ENCODE measurements around the gene DCAF11. TPM values are rescaled to one million over a fixed set of nuclear protein-coding genes. Genes with fewer than 3 reads are reported as not detected.
A peak's percentile ranks its signal among the peaks of the same experiment; 100 is the strongest.

DCAF11 gene
- total and polyA plus RNA-seq, 2 of the 13 experiments (the other 11 are each of a cell fraction or from before 2014, with no cell fraction given) = 150 to 257 TPM

DNA sequence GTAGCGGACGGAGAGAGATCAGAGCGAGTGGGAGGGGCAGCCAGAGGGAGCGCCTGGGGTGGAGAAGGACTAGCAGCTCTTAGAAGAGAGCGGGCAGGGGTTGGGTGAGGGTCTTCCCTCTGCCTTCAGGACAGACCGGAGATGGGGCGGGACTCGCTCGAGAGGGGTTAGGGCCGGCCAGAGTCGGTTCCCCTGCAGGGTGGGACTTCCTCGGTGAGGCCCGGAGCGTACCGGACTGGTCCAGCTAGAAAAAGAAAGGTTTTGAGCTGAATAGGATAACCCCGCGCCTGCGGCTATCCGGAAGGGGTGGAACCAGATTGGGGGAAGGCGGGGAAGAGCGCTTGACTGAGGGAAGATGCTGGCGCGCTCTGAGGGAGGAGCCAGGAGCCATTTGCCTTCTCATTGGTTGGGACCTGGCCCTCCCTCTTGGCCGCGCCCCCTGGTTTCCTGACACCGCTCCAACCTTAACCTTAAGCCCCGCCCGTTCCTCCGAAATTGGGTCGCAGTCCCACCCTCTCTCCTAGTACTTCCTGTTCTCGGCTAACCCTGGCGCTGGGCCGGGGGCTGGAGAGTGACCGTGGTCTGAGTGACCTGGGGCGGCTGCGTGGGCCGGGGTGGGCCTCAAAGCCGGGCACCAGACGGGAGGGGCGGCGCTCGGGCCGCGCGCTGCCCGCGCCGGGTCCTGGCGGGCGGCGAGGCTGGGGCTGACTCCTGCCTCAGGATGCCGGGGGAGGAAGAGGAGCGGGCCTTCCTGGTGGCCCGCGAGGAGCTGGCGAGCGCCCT, 32.6 kb downstream of the DCAF11 start, which contains the start of gene RNF31 (continued):
- TF ChIP-seq, protein P1, sequence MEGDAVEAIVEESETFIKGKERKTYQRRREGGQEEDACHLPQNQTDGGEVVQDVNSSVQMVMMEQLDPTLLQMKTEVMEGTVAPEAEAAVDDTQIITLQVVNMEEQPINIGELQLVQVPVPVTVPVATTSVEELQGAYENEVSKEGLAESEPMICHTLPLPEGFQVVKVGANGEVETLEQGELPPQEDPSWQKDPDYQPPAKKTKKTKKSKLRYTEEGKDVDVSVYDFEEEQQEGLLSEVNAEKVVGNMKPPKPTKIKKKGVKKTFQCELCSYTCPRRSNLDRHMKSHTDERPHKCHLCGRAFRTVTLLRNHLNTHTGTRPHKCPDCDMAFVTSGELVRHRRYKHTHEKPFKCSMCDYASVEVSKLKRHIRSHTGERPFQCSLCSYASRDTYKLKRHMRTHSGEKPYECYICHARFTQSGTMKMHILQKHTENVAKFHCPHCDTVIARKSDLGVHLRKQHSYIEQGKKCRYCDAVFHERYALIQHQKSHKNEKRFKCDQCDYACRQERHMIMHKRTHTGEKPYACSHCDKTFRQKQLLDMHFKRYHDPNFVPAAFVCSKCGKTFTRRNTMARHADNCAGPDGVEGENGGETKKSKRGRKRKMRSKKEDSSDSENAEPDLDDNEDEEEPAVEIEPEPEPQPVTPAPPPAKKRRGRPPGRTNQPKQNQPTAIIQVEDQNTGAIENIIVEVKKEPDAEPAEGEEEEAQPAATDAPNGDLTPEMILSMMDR (CRISPR knock-in tag; IDR thresholded peaks at IDR 0.05) = no peak; the same call in 1 of the 2 replicates
- peak; percentile 26; the same call in 1 of the 2 replicates for TF ChIP-seq SMAD1 (CRISPR knock-in tag; IDR thresholded peaks at IDR 0.05; ENCODE audit: borderline replicate concordance, low read depth)
- TF ChIP-seq, protein P2, sequence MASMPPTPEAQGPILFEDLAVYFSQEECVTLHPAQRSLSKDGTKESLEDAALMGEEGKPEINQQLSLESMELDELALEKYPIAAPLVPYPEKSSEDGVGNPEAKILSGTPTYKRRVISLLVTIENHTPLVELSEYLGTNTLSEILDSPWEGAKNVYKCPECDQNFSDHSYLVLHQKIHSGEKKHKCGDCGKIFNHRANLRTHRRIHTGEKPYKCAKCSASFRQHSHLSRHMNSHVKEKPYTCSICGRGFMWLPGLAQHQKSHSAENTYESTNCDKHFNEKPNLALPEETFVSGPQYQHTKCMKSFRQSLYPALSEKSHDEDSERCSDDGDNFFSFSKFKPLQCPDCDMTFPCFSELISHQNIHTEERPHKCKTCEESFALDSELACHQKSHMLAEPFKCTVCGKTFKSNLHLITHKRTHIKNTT (CRISPR knock-in tag; IDR thresholded peaks at IDR 0.05) = 0 out of 2 replicates have a peak, but pooled peaks have one; percentile 88
- TF ChIP-seq ZNF44 (CRISPR knock-in tag; IDR thresholded peaks at IDR 0.05) = peak; percentile 24; the same call in 1 of the 2 replicates
- no peak for TF ChIP-seq NONO (IDR thresholded peaks at IDR 0.05)
- no peak for TF ChIP-seq NONO (CRISPR knock-in tag; conservative IDR thresholded peaks at IDR 0.05)
- TF ChIP-seq, protein P3, sequence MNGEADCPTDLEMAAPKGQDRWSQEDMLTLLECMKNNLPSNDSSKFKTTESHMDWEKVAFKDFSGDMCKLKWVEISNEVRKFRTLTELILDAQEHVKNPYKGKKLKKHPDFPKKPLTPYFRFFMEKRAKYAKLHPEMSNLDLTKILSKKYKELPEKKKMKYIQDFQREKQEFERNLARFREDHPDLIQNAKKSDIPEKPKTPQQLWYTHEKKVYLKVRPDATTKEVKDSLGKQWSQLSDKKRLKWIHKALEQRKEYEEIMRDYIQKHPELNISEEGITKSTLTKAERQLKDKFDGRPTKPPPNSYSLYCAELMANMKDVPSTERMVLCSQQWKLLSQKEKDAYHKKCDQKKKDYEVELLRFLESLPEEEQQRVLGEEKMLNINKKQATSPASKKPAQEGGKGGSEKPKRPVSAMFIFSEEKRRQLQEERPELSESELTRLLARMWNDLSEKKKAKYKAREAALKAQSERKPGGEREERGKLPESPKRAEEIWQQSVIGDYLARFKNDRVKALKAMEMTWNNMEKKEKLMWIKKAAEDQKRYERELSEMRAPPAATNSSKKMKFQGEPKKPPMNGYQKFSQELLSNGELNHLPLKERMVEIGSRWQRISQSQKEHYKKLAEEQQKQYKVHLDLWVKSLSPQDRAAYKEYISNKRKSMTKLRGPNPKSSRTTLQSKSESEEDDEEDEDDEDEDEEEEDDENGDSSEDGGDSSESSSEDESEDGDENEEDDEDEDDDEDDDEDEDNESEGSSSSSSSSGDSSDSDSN (CRISPR knock-in tag; IDR thresholded peaks at IDR 0.05) = peak; percentile 72
- peak; percentile 12 for TF ChIP-seq HOXD1 (CRISPR knock-in tag; IDR thresholded peaks at IDR 0.05)
- TF ChIP-seq NAIF1 (CRISPR knock-in tag; IDR thresholded peaks at IDR 0.05; ENCODE audit: borderline replicate concordance) = no peak
- TF ChIP-seq ZBTB7A (CRISPR knock-in tag; IDR thresholded peaks at IDR 0.05) = no peak
- TF ChIP-seq CHD4 (IDR thresholded peaks at IDR 0.05; ENCODE audit: borderline replicate concordance, low read length) = peak; percentile 91; the same call in 1 of the 2 replicates
- peak; percentile 57; the same call in 1 of the 2 replicates for TF ChIP-seq ZIK1 (CRISPR knock-in tag; IDR thresholded peaks at IDR 0.05; ENCODE audit: borderline replicate concordance, low read depth)
- TF ChIP-seq, protein P4, sequence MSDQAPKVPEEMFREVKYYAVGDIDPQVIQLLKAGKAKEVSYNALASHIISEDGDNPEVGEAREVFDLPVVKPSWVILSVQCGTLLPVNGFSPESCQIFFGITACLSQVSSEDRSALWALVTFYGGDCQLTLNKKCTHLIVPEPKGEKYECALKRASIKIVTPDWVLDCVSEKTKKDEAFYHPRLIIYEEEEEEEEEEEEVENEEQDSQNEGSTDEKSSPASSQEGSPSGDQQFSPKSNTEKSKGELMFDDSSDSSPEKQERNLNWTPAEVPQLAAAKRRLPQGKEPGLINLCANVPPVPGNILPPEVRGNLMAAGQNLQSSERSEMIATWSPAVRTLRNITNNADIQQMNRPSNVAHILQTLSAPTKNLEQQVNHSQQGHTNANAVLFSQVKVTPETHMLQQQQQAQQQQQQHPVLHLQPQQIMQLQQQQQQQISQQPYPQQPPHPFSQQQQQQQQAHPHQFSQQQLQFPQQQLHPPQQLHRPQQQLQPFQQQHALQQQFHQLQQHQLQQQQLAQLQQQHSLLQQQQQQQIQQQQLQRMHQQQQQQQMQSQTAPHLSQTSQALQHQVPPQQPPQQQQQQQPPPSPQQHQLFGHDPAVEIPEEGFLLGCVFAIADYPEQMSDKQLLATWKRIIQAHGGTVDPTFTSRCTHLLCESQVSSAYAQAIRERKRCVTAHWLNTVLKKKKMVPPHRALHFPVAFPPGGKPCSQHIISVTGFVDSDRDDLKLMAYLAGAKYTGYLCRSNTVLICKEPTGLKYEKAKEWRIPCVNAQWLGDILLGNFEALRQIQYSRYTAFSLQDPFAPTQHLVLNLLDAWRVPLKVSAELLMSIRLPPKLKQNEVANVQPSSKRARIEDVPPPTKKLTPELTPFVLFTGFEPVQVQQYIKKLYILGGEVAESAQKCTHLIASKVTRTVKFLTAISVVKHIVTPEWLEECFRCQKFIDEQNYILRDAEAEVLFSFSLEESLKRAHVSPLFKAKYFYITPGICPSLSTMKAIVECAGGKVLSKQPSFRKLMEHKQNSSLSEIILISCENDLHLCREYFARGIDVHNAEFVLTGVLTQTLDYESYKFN (CRISPR knock-in tag; conservative IDR thresholded peaks at IDR 0.05) = peak; percentile 11; the same call in 1 of the 2 replicates
- peak; percentile 90 for TF ChIP-seq ZSCAN21 (CRISPR knock-in tag; IDR thresholded peaks at IDR 0.05; ENCODE audit: borderline replicate concordance)
- TF ChIP-seq, protein P5, sequence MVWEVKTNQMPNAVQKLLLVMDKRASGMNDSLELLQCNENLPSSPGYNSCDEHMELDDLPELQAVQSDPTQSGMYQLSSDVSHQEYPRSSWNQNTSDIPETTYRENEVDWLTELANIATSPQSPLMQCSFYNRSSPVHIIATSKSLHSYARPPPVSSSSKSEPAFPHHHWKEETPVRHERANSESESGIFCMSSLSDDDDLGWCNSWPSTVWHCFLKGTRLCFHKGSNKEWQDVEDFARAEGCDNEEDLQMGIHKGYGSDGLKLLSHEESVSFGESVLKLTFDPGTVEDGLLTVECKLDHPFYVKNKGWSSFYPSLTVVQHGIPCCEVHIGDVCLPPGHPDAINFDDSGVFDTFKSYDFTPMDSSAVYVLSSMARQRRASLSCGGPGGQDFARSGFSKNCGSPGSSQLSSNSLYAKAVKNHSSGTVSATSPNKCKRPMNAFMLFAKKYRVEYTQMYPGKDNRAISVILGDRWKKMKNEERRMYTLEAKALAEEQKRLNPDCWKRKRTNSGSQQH (CRISPR knock-in tag; IDR thresholded peaks at IDR 0.05; ENCODE audit: low read depth) = peak; percentile 66
- no peak for TF ChIP-seq MTF1 (CRISPR knock-in tag; IDR thresholded peaks at IDR 0.05)
- TF ChIP-seq MEIS2 (CRISPR knock-in tag; IDR thresholded peaks at IDR 0.05) = no peak; the same call in 1 of the 2 replicates
- TF ChIP-seq PHB2 (IDR thresholded peaks at IDR 0.05; ENCODE audit: partially characterized antibody) = no peak
